Fibroblast of lung (primary cell): ENCODE data around the gene IGFL4. TPM values are rescaled to one million over a fixed set of nuclear protein-coding genes. Genes with fewer than 3 reads are reported as not detected.

ENCODE experiments used
- DNase-seq, 2 donors: peaks; one replicate each; pipeline versions ENCODE4 v3.0.0 to v3.0.0-alpha.2; 2010; ENCODE audit warnings: low read depth in 2 of 2
- H2AFZ ChIP-seq: 2 replicates; pipeline ENCODE4 v1.5.1; 2012; ENCODE audit warnings: low read length, control low read depth, inconsistent platforms
- H3K27ac ChIP-seq: 2 replicates; pipeline ENCODE4 v1.5.1; 2011; ENCODE audit warnings: low read length, control low read depth; ENCODE audit not compliant: insufficient read depth
- H3K27me3 ChIP-seq: 2 replicates; pipeline ENCODE4 v1.5.1; 2011; ENCODE audit warnings: mild to moderate bottlenecking, low read length; ENCODE audit not compliant: control insufficient read depth, insufficient read depth
- H3K36me3 ChIP-seq: 2 replicates; pipeline ENCODE4 v1.5.1; 2011; ENCODE audit warnings: low read length; ENCODE audit not compliant: control insufficient read depth, insufficient read depth
- H3K4me1 ChIP-seq: 2 replicates; pipeline ENCODE4 v1.5.1; 2011; ENCODE audit warnings: low read length; ENCODE audit not compliant: control insufficient read depth, insufficient read depth; ENCODE audit errors: extremely low read depth
- H3K4me2 ChIP-seq: 2 replicates; pipeline ENCODE4 v1.5.1; 2011; ENCODE audit warnings: low read length, control low read depth; ENCODE audit not compliant: insufficient read depth; ENCODE audit errors: extremely low read depth
- H3K4me3 ChIP-seq, 4 experiments: fragments of 200-600 bp in 1 of 4; sonication (generic) in 1 of 4; replicated peaks in 1 of 4; 2 replicates each; pipeline ENCODE4 v1.5.1; 2011 to 2016; ENCODE audit warnings: low read length in 4 of 4, low read depth in 3 of 4, mild to moderate bottlenecking in 3 of 4, control low read depth in 2 of 4, inconsistent platforms in 1 of 4, mixed read lengths in 1 of 4; ENCODE audit not compliant: insufficient read depth in 1 of 4; ENCODE audit errors: control extremely low read depth in 1 of 4
- H3K79me2 ChIP-seq: 2 replicates; pipeline ENCODE4 v1.5.1; 2012; ENCODE audit warnings: mild to moderate bottlenecking, low read length, inconsistent platforms; ENCODE audit not compliant: control insufficient read depth, insufficient read depth
- H3K9ac ChIP-seq: 2 replicates; pipeline ENCODE4 v1.5.1; 2011; ENCODE audit warnings: mild to moderate bottlenecking, low read length, control low read depth; ENCODE audit not compliant: insufficient read depth
- H3K9me3 ChIP-seq: 2 replicates; pipeline ENCODE4 v1.5.1; 2012; ENCODE audit warnings: low read depth, low read length; ENCODE audit not compliant: control insufficient read depth, insufficient read depth
- H4K20me1 ChIP-seq: 2 replicates; pipeline ENCODE4 v1.5.1; 2011; ENCODE audit warnings: low read length; ENCODE audit not compliant: control insufficient read depth, insufficient read depth; ENCODE audit errors: extremely low read depth
- EZH2 ChIP-seq: IDR thresholded peaks from 2 replicates; pipeline ENCODE4 v1.5.1; 2012; ENCODE audit warnings: low read length, control low read depth, mild to moderate bottlenecking; ENCODE audit errors: missing control alignments
- polyA plus RNA-seq, 2 donors: library from polyadenylated mRNA; depleted of rRNA in 1 of 2; stranded (reverse) in 1 of 2; unstranded in 1 of 2; fragments of >200 nt; gene quantifications; 2 replicates each; pipeline ENCODE4 v1.2.1, GENCODE V29; 2011 to 2012; ENCODE audit warnings: missing spikeins in 1 of 2
- total RNA-seq: library from RNA; depleted of rRNA; stranded (reverse); fragments of >200 nt; gene quantifications from 2 replicates; pipeline ENCODE4 v1.2.1, GENCODE V29; 2014
- TF ChIP-seq, protein P1 (sequence below), 2 donors: IDR thresholded peaks in 1 of 2; conservative IDR thresholded peaks in 1 of 2; 1 replicate in 1 of 2; 2 replicates in 1 of 2; pipeline ENCODE4 v1.5.1; 2011 to 2012; ENCODE audit warnings: low read length in 2 of 2, control low read depth in 1 of 2, inconsistent platforms in 1 of 2, low read depth in 1 of 2, mild to moderate bottlenecking in 1 of 2

Gene IGFL4
- total and polyA plus RNA-seq, 2 donors (not counting 1 experiment from before 2014, with no cell fraction given) = not detected

DNA sequence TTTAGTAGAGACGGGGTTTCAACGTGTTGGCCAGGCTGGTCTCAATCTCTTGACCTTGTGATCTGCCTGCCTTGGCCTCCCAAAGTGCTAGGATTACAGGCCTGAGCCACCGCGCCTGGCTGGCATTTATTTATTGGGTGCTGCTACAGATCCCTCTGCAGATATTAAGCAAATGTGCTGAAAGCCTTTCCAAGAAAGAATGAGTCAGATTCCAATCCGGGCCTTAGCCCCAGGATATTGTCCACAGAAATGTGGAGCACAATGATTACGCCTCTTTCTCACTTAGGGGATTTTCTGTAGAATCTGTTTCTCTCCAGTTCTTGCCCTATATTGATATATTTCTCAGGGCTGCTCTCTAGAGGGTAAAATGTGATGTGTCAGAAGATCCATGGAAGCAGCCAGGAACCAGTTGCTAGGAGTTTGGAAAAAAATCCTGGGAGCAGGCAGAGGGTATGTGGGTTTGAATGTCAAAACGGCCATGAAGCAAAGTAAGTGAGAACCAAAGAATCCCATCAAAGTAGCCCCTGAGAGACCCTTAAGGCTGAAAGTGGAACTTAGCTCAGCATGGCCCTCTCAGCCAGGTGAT is 24.8 kb upstream of the IGFL4 start:
- Histone ChIP-seq H3K4me3 (no peak overlapping the region), H3K79me2 (no peaks in the 10 kb centered on the region), H3K9ac (no peak overlapping the region), H2AFZ (no peak overlapping the region), H3K9me3 (no peaks in the 10 kb centered on the region), H3K4me1 (peaks cover 7% of the 10 kb centered on the region), H3K4me2 (no peak overlapping the region), H4K20me1 (no peaks in the 10 kb centered on the region), H3K36me3 (no peaks in the 10 kb centered on the region), H3K27ac (no peak overlapping the region), H3K27me3 (peaks cover 5% of the 10 kb centered on the region)
- TF ChIP-seq, protein P1, sequence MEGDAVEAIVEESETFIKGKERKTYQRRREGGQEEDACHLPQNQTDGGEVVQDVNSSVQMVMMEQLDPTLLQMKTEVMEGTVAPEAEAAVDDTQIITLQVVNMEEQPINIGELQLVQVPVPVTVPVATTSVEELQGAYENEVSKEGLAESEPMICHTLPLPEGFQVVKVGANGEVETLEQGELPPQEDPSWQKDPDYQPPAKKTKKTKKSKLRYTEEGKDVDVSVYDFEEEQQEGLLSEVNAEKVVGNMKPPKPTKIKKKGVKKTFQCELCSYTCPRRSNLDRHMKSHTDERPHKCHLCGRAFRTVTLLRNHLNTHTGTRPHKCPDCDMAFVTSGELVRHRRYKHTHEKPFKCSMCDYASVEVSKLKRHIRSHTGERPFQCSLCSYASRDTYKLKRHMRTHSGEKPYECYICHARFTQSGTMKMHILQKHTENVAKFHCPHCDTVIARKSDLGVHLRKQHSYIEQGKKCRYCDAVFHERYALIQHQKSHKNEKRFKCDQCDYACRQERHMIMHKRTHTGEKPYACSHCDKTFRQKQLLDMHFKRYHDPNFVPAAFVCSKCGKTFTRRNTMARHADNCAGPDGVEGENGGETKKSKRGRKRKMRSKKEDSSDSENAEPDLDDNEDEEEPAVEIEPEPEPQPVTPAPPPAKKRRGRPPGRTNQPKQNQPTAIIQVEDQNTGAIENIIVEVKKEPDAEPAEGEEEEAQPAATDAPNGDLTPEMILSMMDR (conservative IDR thresholded peaks at IDR 0.05 in 1 of 2, IDR thresholded peaks at IDR 0.05 in 1 of 2; ENCODE audit: low read depth in 1 of 2, low read length in 2 of 2) = no peak
- TF ChIP-seq EZH2 = no peak
- peak; percentile 49 to 73 for DNase-seq

DNA sequence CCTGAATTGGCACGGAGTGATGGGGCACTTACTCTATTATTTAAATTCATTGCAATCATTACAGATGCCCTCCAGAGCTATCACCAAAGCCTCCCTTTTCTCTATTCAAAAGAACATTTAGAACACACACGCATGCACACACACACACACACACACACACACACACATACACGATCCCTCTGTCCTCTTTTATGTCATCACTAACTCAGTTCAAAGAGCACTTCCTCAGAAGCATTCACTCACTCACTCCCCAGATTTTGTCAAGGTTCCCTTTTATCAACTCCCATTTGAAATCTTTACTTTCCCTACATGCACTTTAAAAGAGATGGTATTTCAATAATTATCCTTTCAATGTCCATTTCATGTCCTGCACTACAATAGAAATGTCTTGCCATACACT is 22.4 kb upstream of the IGFL4 start:
- Histone ChIP-seq H3K4me2 (no peak overlapping the region), H3K27me3 (peaks cover 13% of the 10 kb centered on the region), H3K36me3 (no peaks in the 10 kb centered on the region), H3K4me3 (no peak overlapping the region), H3K27ac (no peak overlapping the region), H3K9ac (no peak overlapping the region), H3K9me3 (no peaks in the 10 kb centered on the region), H3K79me2 (no peaks in the 10 kb centered on the region), H4K20me1 (no peaks in the 10 kb centered on the region), H2AFZ (no peak overlapping the region), H3K4me1 (no peaks in the 10 kb centered on the region)
- TF ChIP-seq, protein P1 (conservative IDR thresholded peaks at IDR 0.05 in 1 of 2, IDR thresholded peaks at IDR 0.05 in 1 of 2; ENCODE audit: low read depth in 1 of 2, low read length in 2 of 2) = no peak
- TF ChIP-seq EZH2 = no peak
- no peak for DNase-seq

DNA sequence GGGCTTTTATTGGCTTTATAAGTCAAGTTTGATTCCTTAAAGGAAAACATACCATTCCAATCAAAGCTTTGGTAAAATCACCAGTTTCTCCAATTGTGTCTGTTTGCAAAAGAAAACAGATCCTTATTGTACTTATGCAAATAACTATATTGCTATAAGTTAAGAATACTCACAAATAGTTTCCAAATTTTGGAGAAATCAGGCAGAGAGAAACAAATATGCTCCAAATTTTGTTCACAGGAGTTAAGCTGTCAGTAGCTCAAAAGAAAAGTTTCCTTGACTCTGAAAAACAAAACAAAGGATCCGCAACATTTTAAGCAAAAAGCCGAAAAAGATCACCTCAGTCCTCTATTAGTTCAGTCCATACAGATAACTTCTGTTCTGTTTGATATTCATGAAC is 19.2 kb upstream of the IGFL4 start:
- Histone ChIP-seq H3K79me2 (no peaks in the 10 kb centered on the region), H4K20me1 (no peaks in the 10 kb centered on the region), H3K4me3 (no peak overlapping the region), H3K27me3 (peaks cover 19% of the 10 kb centered on the region), H3K9ac (no peak overlapping the region), H3K36me3 (no peaks in the 10 kb centered on the region), H3K27ac (no peak overlapping the region), H2AFZ (no peak overlapping the region), H3K4me2 (no peak overlapping the region), H3K9me3 (no peaks in the 10 kb centered on the region), H3K4me1 (no peaks in the 10 kb centered on the region)
- TF ChIP-seq EZH2 = no peak
- TF ChIP-seq, protein P1 (conservative IDR thresholded peaks at IDR 0.05 in 1 of 2, IDR thresholded peaks at IDR 0.05 in 1 of 2; ENCODE audit: low read depth in 1 of 2, low read length in 2 of 2) = no peak
- no peak for DNase-seq
